OCI-LY7 (cell line): ENCODE data around the gene PRR16. TPM values are rescaled to one million over a fixed set of nuclear protein-coding genes. Genes with fewer than 3 reads are reported as not detected.

Experiments used
- BruUV-seq: library from RNA; stranded (reverse); fragments of 400-500 nt; replicated peaks from 2 replicates; lab custom pipeline; 2021; lab: Mats Ljungman, UMichigan
- CTCF ChIA-PET: fragments of 300-600 bp; sonication (Branson Sonifier 250); formaldehyde crosslinking; loops from one replicate; lab custom pipeline; 2022; ENCODE audit warnings: antibody characterized with exemption; ENCODE audit not compliant: unreplicated experiment; lab: Charles Lee
- POLR2A ChIA-PET: fragments of 300-600 bp; sonication (Branson Sonifier 250); formaldehyde crosslinking; loops from one replicate; lab custom pipeline; 2022; ENCODE audit warnings: antibody characterized with exemption; lab: Charles Lee
- DNase-seq: peaks from one replicate; pipeline ENCODE4 v3.0.0-alpha.2; 2015; ENCODE audit warnings: low spot score
- H2AFZ ChIP-seq: fragments of 200-600 bp; sonication (generic), shearing (Covaris generic); 2 replicates; pipeline ENCODE4 v1.6.1; 2014; ENCODE audit warnings: mild to moderate bottlenecking, antibody characterized with exemption, low read length, moderate library complexity
- H3K27ac ChIP-seq: fragments of 200-600 bp; sonication (generic); 2 replicates; pipeline ENCODE4 v1.5.1; 2014; ENCODE audit warnings: mixed run types, low read depth, mild to moderate bottlenecking, moderate library complexity, low read length, inconsistent platforms; ENCODE audit not compliant: poor library complexity, severe bottlenecking
- H3K36me3 ChIP-seq: fragments of 200-600 bp; sonication (generic); 2 replicates; pipeline ENCODE4 v1.6.1; 2014; ENCODE audit warnings: mild to moderate bottlenecking, antibody characterized with exemption, low read length, moderate library complexity, mixed read lengths; ENCODE audit not compliant: insufficient read depth
- H3K4me1 ChIP-seq: fragments of 200-600 bp; sonication (generic); 2 replicates; pipeline ENCODE4 v1.5.1; 2014; ENCODE audit warnings: mild to moderate bottlenecking, low read length; ENCODE audit not compliant: insufficient read depth, poor library complexity, severe bottlenecking
- H3K4me2 ChIP-seq: fragments of 200-600 bp; sonication (generic); 2 replicates; pipeline ENCODE4 v1.6.1; 2014; ENCODE audit warnings: mild to moderate bottlenecking, low read length
- H3K4me3 ChIP-seq: fragments of 200-600 bp; sonication (generic); 2 replicates; pipeline ENCODE4 v1.5.1; 2014; ENCODE audit warnings: mild to moderate bottlenecking, low read depth, low read length; ENCODE audit not compliant: poor library complexity, severe bottlenecking
- H3K79me2 ChIP-seq: fragments of 200-600 bp; sonication (generic); 2 replicates; pipeline ENCODE4 v1.6.1; 2016; ENCODE audit warnings: low read depth, mild to moderate bottlenecking, low read length, moderate library complexity, mixed read lengths; ENCODE audit not compliant: insufficient read depth
- H3K9me2 ChIP-seq: fragments of 200-600 bp; sonication (generic); 2 replicates; pipeline ENCODE4 v1.6.1; 2016; ENCODE audit warnings: mild to moderate bottlenecking, low read length, mixed read lengths; ENCODE audit not compliant: insufficient read depth
- H3K9me3 ChIP-seq: fragments of 200-600 bp; sonication (generic); 2 replicates; pipeline ENCODE4 v1.6.1; 2014; ENCODE audit warnings: mild to moderate bottlenecking, mixed run types, low read length, mixed read lengths
- H4K20me1 ChIP-seq: fragments of 200-600 bp; sonication (generic); 2 replicates; pipeline ENCODE4 v1.6.1; 2014; ENCODE audit warnings: mild to moderate bottlenecking, antibody characterized with exemption, low read length, moderate library complexity, mixed read lengths; ENCODE audit not compliant: insufficient read depth
- CTCF ChIP-seq: fragments of 200-600 bp; sonication (generic); conservative IDR thresholded peaks from 2 replicates; pipeline ENCODE4 v1.5.1; 2014; ENCODE audit warnings: mild to moderate bottlenecking, antibody characterized with exemption, low read length, moderate library complexity, mixed read lengths
- EZH2phosphoT487 ChIP-seq: fragments of 200-600 bp; sonication (generic); IDR thresholded peaks from 2 replicates; pipeline ENCODE4 v1.6.1; 2018; ENCODE audit warnings: low read depth, borderline replicate concordance, mild to moderate bottlenecking, mixed run types, antibody characterized with exemption, low read length, moderate library complexity, mixed read lengths
- intact Hi-C: fragments of 100-400 bp; cut with micrococcal nuclease; formaldehyde crosslinking; loops from one replicate; pipeline ENCODE4 v1.10.0; 2022; ENCODE audit not compliant: unreplicated experiment
- total RNA-seq, 2 experiments: library from RNA; depleted of rRNA in 1 of 2; stranded (reverse); fragments of >200 nt in 1 of 2; shearing (Covaris generic) in 1 of 2; gene quantifications; 2 replicates each; pipeline ENCODE4 v1.2.3, GENCODE V29; 2014 to 2022

PRR16 gene
- total RNA-seq, 2 experiments from 2014 or later = not detected

GRCh38 chr5:120602033-120602432 is 137.9 kb downstream of the PRR16 start:
- Histone ChIP-seq H3K36me3 (no peaks in the 10 kb centered on the region), H3K4me2 (no peak overlapping the region), H2AFZ (no peak overlapping the region), H3K9me3 (no peaks in the 10 kb centered on the region), H3K9me2 (no peaks in the 10 kb centered on the region), H3K79me2 (no peaks in the 10 kb centered on the region), H3K4me3 (no peak overlapping the region), H3K4me1 (no peaks in the 10 kb centered on the region), H3K27ac (no peak overlapping the region), H4K20me1 (no peaks in the 10 kb centered on the region)
- intact Hi-C loops = no loop called here
- TF ChIP-seq EZH2phosphoT487 = no peak
- no peak for TF ChIP-seq CTCF
- DNase-seq = no peak
- CTCF ChIA-PET = no interaction called here
- BruUV-seq = no TSS peak
- POLR2A ChIA-PET = interaction anchor here (0.7 kb wide), 1 partner anchor 173 kb away, joined by 3 read pairs; no protein-coding TSS in a partner anchor

DNA sequence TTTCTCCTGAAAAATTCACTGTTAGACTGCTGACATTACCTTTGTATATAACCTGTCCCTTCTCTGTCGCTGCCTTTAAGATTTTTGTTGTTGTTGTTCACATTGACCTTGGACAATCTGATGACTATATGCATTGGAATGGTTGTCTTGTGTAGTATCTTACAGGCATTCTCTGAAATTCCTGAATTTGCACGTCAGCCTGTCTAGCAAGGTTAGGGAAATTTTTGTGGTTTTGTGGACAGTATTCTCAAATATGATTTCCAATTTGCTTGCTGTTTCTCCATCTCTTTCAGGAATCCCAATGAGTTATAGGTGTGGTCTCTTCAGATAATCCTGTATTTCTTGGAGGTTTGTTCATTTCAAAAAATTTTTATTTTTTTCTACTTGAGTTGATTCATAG is 140.8 kb downstream of the PRR16 start:
- intact Hi-C loops = no loop called here
- POLR2A ChIA-PET = no interaction called here
- no peaks in the 10 kb centered on the region for H3K36me3 ChIP-seq
- no peak overlapping the region for H2AFZ ChIP-seq
- no peaks in the 10 kb centered on the region for H3K4me1 ChIP-seq
- no peak overlapping the region for H3K27ac ChIP-seq
- no peak overlapping the region for H3K4me2 ChIP-seq
- no TSS peak for BruUV-seq
- no peak overlapping the region for H3K4me3 ChIP-seq
- H4K20me1 ChIP-seq = no peaks in the 10 kb centered on the region
- no peaks in the 10 kb centered on the region for H3K9me3 ChIP-seq
- no peak for DNase-seq
- H3K9me2 ChIP-seq = no peaks in the 10 kb centered on the region
- no peaks in the 10 kb centered on the region for H3K79me2 ChIP-seq
- no peak for TF ChIP-seq CTCF
- TF ChIP-seq EZH2phosphoT487 = no peak
- CTCF ChIA-PET = no interaction called here

DNA sequence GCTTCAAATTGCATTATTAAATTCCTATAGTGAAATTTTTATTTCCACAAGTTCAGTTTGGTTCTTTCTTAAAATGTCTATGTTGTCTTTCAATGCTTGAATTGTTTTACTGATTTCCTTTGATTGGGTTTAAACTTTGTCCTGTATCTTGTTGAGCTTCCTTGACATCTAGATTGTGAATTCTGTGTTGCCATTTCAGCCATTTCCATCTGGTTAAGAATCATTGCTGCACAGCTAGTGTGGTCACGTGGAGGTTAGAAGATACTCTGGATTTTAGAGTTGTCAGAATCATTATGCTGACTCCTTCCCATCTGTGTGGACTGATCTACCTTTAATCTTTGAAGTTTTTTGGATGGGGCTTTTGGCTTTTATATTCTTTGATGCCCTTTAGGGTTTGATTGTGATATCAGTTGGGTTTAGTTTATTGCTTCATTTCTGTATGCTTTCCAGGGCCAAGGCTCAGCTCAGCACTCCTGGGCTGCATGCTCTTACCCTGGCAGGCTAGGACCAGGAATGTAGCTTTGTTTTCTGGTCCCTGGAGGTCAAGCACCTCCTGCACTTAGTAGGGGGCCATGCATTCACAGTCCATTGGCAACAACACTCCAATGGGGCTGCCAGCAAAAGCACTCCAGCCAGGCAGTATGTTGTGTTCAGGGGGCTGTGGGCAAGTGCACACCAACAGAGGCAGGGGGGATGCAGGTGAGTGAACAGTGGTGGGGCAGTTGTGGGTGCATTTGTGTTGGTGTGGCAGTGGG is 141.4 kb downstream of the PRR16 start:
- BruUV-seq = no TSS peak
- intact Hi-C loops = no loop called here
- POLR2A ChIA-PET = no interaction called here

More for the DNA sequence above, 141.4 kb downstream of the PRR16 start:
- TF ChIP-seq CTCF (no peak), EZH2phosphoT487 (no peak)
- no peak overlapping the region for H3K27ac ChIP-seq
- H3K4me2 ChIP-seq = no peak overlapping the region
- no peaks in the 10 kb centered on the region for H3K4me1 ChIP-seq
- H3K79me2 ChIP-seq = no peaks in the 10 kb centered on the region
- CTCF ChIA-PET = no interaction called here
- no peak overlapping the region for H2AFZ ChIP-seq
- no peak overlapping the region for H3K4me3 ChIP-seq
- H4K20me1 ChIP-seq = no peaks in the 10 kb centered on the region
- H3K9me3 ChIP-seq = no peaks in the 10 kb centered on the region
- no peaks in the 10 kb centered on the region for H3K36me3 ChIP-seq
- H3K9me2 ChIP-seq = no peaks in the 10 kb centered on the region
- DNase-seq = no peak
